K562 (cell line): ENCODE data around the gene LAG3. TPM values are rescaled to one million over a fixed set of nuclear protein-coding genes. Genes with fewer than 3 reads are reported as not detected.

Experiments
- CBFA2T2 ChIP-seq: fragments of 450-650 bp; conservative IDR thresholded peaks from 2 replicates; pipeline ENCODE4 v1.6.1; 2017; ENCODE audit warnings: mild to moderate bottlenecking
- KAT7 ChIP-seq: sonication (generic); formaldehyde crosslinking; IDR thresholded peaks from 2 replicates; pipeline ENCODE4 v1.8.0; 2022; ENCODE audit warnings: missing genetic modification reagents, mild to moderate bottlenecking, borderline replicate concordance
- SAP30 ChIP-seq: fragments of 200-600 bp; sonication (generic); IDR thresholded peaks from 2 replicates; pipeline ENCODE4 v1.6.1; 2012; ENCODE audit warnings: borderline replicate concordance, low read depth, mild to moderate bottlenecking, moderate library complexity, low read length, control low read depth, inconsistent platforms; ENCODE audit not compliant: insufficient read depth, poor library complexity, severe bottlenecking
- ZNF232 ChIP-seq: sonication (generic); formaldehyde crosslinking; IDR thresholded peaks from 2 replicates; pipeline ENCODE4 v1.8.0; 2022; ENCODE audit warnings: mild to moderate bottlenecking, missing genetic modification reagents
- ZNF263 ChIP-seq: sonication (generic); formaldehyde crosslinking; IDR thresholded peaks from 2 replicates; pipeline ENCODE4 v1.8.0; 2022; ENCODE audit warnings: mild to moderate bottlenecking, missing genetic modification reagents, borderline replicate concordance
- ZNF79 ChIP-seq: fragments of 250-450 bp; sonication (Bioruptor Pico); IDR thresholded peaks from 2 replicates; pipeline ENCODE4 v1.4.0; 2020; ENCODE audit warnings: low read depth, mild to moderate bottlenecking, moderate library complexity
- polyA plus RNA-seq, 8 experiments: library from polyadenylated mRNA; depleted of rRNA in 4 of 8; stranded (reverse) in 5 of 8; unstranded in 3 of 8; fragments of >200 nt; fragmentation: Nextera tagmentation in 2 of 8; fragmentation: Illumina TruSeq in 1 of 8; extraction: Ambion mirVana in 2 of 8; extraction: Trizol in 1 of 8; gene quantifications; 2 replicates each; pipeline versions ENCODE4 v1.2.1 to v1.2.3, GENCODE V29; 2011 to 2014; ENCODE audit warnings: inconsistent platforms in 1 of 8, missing spikeins in 1 of 8
- total RNA-seq, 7 experiments: library from RNA; depleted of rRNA in 6 of 7; stranded (reverse); fragments of >200 nt in 6 of 7; fragmentation: Illumina TruSeq in 2 of 7; extraction: Trizol in 2 of 7; gene quantifications; 2 replicates each; pipeline versions ENCODE4 v1.2.1 to v1.2.3, GENCODE V29; 2011 to 2021; ENCODE audit warnings: low replicate concordance in 1 of 7
- TF ChIP-seq, protein P1 (sequence below): IDR thresholded peaks from 2 replicates; pipeline ENCODE4 v1.6.1; 2011; ENCODE audit not compliant: insufficient read length; ENCODE audit errors: extremely low read depth
- TF ChIP-seq, protein P2 (sequence below): fragments of 450-650 bp; IDR thresholded peaks from 2 replicates; pipeline ENCODE4 v1.6.1; 2016; ENCODE audit warnings: mild to moderate bottlenecking, moderate library complexity

LAG3 gene
- total and polyA plus RNA-seq, 9 of the 15 experiments (the other 6 are each of a cell fraction or from before 2014, with no cell fraction given): 0.07 to 0.66 (median 0.09) TPM; not detected in 1

DNA sequence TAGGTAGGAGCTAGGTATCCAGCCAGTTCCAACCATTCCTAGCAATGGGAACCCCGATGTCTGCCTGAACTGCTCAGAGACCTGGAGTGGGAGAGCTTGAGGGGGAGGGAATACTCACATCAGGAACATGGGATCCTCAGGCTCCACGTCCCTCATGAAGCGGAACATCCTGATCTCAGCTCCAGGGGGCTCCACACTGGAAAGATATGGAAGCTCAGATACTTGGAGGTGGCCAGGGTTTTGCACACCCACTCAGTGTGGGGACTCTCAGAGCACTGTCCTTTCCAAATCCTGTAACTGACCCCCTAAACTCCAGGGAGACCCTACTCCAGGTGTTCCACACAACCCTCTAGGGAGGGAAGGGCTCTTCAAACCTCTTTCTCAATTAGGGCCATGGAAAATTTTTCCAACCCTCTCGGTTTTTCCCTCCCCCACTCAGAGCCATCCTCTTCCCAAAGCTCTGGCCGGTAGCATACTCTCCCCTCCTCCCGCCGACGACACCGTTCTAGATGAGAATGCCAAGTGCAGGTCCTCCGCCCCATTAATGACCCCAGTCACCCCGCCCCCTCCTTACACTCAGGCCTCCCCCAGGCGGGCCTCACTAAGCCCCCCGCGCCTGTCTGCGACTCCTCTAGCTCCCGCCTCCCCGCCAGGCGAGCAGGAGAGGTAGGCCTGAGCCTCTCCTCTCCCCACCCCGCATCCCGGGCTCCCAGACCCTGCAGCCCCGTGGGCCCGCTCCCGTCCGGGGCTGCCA lies 20.0 kb upstream of the LAG3 start (continued):
- TF ChIP-seq ZNF263 (CRISPR knock-in tag): 0 out of 2 replicates have a peak, but pooled peaks have one; percentile 12
- 0 out of 2 replicates have a peak, but pooled peaks have one; percentile 8 for TF ChIP-seq KAT7 (CRISPR knock-in tag)
- no peak for TF ChIP-seq CBFA2T2
- TF ChIP-seq ZNF232 (CRISPR knock-in tag): 0 out of 2 replicates have a peak, but pooled peaks have one; percentile 33
- peak; percentile 28 for TF ChIP-seq SAP30
- TF ChIP-seq, protein P1, sequence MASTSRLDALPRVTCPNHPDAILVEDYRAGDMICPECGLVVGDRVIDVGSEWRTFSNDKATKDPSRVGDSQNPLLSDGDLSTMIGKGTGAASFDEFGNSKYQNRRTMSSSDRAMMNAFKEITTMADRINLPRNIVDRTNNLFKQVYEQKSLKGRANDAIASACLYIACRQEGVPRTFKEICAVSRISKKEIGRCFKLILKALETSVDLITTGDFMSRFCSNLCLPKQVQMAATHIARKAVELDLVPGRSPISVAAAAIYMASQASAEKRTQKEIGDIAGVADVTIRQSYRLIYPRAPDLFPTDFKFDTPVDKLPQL: no peak
- TF ChIP-seq, protein P2, sequence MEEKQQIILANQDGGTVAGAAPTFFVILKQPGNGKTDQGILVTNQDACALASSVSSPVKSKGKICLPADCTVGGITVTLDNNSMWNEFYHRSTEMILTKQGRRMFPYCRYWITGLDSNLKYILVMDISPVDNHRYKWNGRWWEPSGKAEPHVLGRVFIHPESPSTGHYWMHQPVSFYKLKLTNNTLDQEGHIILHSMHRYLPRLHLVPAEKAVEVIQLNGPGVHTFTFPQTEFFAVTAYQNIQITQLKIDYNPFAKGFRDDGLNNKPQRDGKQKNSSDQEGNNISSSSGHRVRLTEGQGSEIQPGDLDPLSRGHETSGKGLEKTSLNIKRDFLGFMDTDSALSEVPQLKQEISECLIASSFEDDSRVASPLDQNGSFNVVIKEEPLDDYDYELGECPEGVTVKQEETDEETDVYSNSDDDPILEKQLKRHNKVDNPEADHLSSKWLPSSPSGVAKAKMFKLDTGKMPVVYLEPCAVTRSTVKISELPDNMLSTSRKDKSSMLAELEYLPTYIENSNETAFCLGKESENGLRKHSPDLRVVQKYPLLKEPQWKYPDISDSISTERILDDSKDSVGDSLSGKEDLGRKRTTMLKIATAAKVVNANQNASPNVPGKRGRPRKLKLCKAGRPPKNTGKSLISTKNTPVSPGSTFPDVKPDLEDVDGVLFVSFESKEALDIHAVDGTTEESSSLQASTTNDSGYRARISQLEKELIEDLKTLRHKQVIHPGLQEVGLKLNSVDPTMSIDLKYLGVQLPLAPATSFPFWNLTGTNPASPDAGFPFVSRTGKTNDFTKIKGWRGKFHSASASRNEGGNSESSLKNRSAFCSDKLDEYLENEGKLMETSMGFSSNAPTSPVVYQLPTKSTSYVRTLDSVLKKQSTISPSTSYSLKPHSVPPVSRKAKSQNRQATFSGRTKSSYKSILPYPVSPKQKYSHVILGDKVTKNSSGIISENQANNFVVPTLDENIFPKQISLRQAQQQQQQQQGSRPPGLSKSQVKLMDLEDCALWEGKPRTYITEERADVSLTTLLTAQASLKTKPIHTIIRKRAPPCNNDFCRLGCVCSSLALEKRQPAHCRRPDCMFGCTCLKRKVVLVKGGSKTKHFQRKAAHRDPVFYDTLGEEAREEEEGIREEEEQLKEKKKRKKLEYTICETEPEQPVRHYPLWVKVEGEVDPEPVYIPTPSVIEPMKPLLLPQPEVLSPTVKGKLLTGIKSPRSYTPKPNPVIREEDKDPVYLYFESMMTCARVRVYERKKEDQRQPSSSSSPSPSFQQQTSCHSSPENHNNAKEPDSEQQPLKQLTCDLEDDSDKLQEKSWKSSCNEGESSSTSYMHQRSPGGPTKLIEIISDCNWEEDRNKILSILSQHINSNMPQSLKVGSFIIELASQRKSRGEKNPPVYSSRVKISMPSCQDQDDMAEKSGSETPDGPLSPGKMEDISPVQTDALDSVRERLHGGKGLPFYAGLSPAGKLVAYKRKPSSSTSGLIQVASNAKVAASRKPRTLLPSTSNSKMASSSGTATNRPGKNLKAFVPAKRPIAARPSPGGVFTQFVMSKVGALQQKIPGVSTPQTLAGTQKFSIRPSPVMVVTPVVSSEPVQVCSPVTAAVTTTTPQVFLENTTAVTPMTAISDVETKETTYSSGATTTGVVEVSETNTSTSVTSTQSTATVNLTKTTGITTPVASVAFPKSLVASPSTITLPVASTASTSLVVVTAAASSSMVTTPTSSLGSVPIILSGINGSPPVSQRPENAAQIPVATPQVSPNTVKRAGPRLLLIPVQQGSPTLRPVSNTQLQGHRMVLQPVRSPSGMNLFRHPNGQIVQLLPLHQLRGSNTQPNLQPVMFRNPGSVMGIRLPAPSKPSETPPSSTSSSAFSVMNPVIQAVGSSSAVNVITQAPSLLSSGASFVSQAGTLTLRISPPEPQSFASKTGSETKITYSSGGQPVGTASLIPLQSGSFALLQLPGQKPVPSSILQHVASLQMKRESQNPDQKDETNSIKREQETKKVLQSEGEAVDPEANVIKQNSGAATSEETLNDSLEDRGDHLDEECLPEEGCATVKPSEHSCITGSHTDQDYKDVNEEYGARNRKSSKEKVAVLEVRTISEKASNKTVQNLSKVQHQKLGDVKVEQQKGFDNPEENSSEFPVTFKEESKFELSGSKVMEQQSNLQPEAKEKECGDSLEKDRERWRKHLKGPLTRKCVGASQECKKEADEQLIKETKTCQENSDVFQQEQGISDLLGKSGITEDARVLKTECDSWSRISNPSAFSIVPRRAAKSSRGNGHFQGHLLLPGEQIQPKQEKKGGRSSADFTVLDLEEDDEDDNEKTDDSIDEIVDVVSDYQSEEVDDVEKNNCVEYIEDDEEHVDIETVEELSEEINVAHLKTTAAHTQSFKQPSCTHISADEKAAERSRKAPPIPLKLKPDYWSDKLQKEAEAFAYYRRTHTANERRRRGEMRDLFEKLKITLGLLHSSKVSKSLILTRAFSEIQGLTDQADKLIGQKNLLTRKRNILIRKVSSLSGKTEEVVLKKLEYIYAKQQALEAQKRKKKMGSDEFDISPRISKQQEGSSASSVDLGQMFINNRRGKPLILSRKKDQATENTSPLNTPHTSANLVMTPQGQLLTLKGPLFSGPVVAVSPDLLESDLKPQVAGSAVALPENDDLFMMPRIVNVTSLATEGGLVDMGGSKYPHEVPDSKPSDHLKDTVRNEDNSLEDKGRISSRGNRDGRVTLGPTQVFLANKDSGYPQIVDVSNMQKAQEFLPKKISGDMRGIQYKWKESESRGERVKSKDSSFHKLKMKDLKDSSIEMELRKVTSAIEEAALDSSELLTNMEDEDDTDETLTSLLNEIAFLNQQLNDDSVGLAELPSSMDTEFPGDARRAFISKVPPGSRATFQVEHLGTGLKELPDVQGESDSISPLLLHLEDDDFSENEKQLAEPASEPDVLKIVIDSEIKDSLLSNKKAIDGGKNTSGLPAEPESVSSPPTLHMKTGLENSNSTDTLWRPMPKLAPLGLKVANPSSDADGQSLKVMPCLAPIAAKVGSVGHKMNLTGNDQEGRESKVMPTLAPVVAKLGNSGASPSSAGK: no peak
- TF ChIP-seq ZNF79: no peak
